Parathyroid adenoma (tissue), 2 donors: ENCODE measurements around the gene PDGFC.

ENCODE experiments used
- H2AFZ ChIP-seq: fragments of 300-600 bp; sonication (generic); one replicate; pipeline ENCODE4 v1.7.0; 2017; ENCODE audit warnings: antibody characterized with exemption, mild to moderate bottlenecking
- H3K27ac ChIP-seq: fragments of 300-600 bp; sonication (generic); one replicate; pipeline ENCODE4 v1.7.0; 2017
- H3K27me3 ChIP-seq: fragments of 300-600 bp; sonication (generic); one replicate; pipeline ENCODE4 v1.7.0; 2017; ENCODE audit warnings: low read length; ENCODE audit not compliant: control insufficient read depth, insufficient read depth
- H3K36me3 ChIP-seq: fragments of 300-600 bp; sonication (generic); one replicate; pipeline ENCODE4 v1.7.0; 2017; ENCODE audit warnings: low read length; ENCODE audit not compliant: control insufficient read depth, insufficient read depth
- H3K4me1 ChIP-seq: fragments of 300-600 bp; sonication (generic); one replicate; pipeline ENCODE4 v1.7.0; 2017; ENCODE audit warnings: control low read depth
- H3K4me2 ChIP-seq: fragments of 300-600 bp; sonication (generic); one replicate; pipeline ENCODE4 v1.7.0; 2017; ENCODE audit warnings: low read length
- H3K4me3 ChIP-seq: fragments of 300-600 bp; sonication (generic); one replicate; pipeline ENCODE4 v1.7.0; 2017; ENCODE audit warnings: low read depth, low read length
- H3K79me2 ChIP-seq: fragments of 300-600 bp; sonication (generic); one replicate; pipeline ENCODE4 v1.7.0; 2017; ENCODE audit warnings: control low read depth
- H3K9ac ChIP-seq: fragments of 300-600 bp; sonication (generic); one replicate; pipeline ENCODE4 v1.7.0; 2017; ENCODE audit warnings: mild to moderate bottlenecking
- H3K9me3 ChIP-seq: fragments of 300-600 bp; sonication (generic); one replicate; pipeline ENCODE4 v1.7.0; 2017; ENCODE audit warnings: low read length; ENCODE audit not compliant: control insufficient read depth
- CTCF ChIP-seq: fragments of 300-600 bp; sonication (generic); IDR thresholded peaks from one replicate; pipeline ENCODE4 v1.7.0; 2017; ENCODE audit warnings: antibody characterized with exemption, mild to moderate bottlenecking
- donor health status: primary hyperparathyroidism.

Gene PDGFC

GRCh38 chr4:156829201-156829873 lies 142.3 kb downstream of the PDGFC start:
- no peaks in the 10 kb centered on the region for H3K9me3 ChIP-seq
- H3K79me2 ChIP-seq = peaks cover 6% of the 10 kb centered on the region
- peaks cover 5% of the 10 kb centered on the region for H3K4me1 ChIP-seq
- H3K27me3 ChIP-seq = no peaks in the 10 kb centered on the region
- H3K4me2 ChIP-seq = no peak overlapping the region
- H3K4me3 ChIP-seq = no peak overlapping the region
- H3K9ac ChIP-seq = no peak overlapping the region
- H3K36me3 ChIP-seq = no peaks in the 10 kb centered on the region
- no peak for TF ChIP-seq CTCF
- H3K27ac ChIP-seq = peak overlapping the region; percentile 11
- no peak overlapping the region for H2AFZ ChIP-seq

DNA sequence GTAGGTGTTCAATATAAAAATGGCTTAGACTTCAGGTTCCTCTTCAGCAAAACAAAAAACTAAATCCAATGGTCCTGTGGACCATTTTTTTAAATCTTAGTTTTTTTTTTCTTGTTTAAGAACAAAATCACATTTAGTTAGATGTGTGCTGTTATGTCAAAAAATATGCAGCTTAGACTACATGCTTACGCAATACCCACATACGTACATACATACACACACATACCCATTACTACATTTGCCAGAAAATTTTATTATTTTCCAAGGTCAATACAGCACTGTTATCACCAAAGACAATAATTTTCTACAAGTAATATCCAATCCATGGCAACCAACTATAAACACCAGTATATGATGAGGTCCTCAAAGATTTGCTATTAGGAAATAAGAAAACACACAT lies 144.1 kb downstream of the PDGFC start:
- H3K9ac ChIP-seq = no peak overlapping the region
- H3K9me3 ChIP-seq = no peaks in the 10 kb centered on the region
- H3K79me2 ChIP-seq = peaks cover 5% of the 10 kb centered on the region
- H3K4me3 ChIP-seq = no peak overlapping the region
- H3K27ac ChIP-seq = no peak overlapping the region
- TF ChIP-seq CTCF = no peak
- H3K4me2 ChIP-seq = no peak overlapping the region
- peaks cover 5% of the 10 kb centered on the region for H3K4me1 ChIP-seq
- no peak overlapping the region for H2AFZ ChIP-seq
- H3K36me3 ChIP-seq = no peaks in the 10 kb centered on the region
- H3K27me3 ChIP-seq = no peaks in the 10 kb centered on the region

GRCh38 chr4:156825074-156825473 lies 146.5 kb downstream of the PDGFC start:
- H3K4me1 ChIP-seq = peaks cover 5% of the 10 kb centered on the region
- H3K27ac ChIP-seq = no peak overlapping the region
- no peaks in the 10 kb centered on the region for H3K36me3 ChIP-seq
- H2AFZ ChIP-seq = no peak overlapping the region
- no peaks in the 10 kb centered on the region for H3K9me3 ChIP-seq
- no peak for TF ChIP-seq CTCF
- no peak overlapping the region for H3K4me2 ChIP-seq
- no peak overlapping the region for H3K9ac ChIP-seq
- no peaks in the 10 kb centered on the region for H3K27me3 ChIP-seq
- no peak overlapping the region for H3K4me3 ChIP-seq
- H3K79me2 ChIP-seq = no peaks in the 10 kb centered on the region

GRCh38 chr4:156824451-156825060 lies 147.0 kb downstream of the PDGFC start:
- no peak overlapping the region for H3K4me2 ChIP-seq
- TF ChIP-seq CTCF = no peak
- no peak overlapping the region for H3K9ac ChIP-seq
- H3K36me3 ChIP-seq = no peaks in the 10 kb centered on the region
- H3K27me3 ChIP-seq = no peaks in the 10 kb centered on the region
- H3K4me3 ChIP-seq = no peak overlapping the region
- H3K27ac ChIP-seq = no peak overlapping the region
- H3K4me1 ChIP-seq = peaks cover 5% of the 10 kb centered on the region
- H2AFZ ChIP-seq = no peak overlapping the region
- H3K9me3 ChIP-seq = no peaks in the 10 kb centered on the region
- no peaks in the 10 kb centered on the region for H3K79me2 ChIP-seq

DNA sequence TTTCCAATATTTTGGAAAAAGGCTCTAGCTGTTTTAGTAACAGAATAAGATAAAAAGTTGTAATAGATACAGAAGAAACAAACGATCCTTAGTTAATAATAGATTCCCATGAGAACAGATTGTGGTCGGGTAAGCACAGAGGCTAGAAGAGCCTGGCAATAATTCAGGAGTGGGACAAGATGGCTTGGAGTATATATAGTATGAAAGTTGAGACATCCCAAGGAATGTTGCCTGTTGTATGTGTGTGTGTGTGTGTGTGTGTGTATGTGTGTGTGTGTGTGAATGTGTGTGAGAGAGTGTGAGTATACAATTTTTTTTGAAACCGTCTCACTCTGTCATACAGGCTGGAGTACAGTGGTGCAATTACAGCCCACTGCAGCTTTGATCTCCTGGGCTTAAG lies 150.7 kb downstream of the PDGFC start:
- H2AFZ ChIP-seq = no peak overlapping the region
- H3K27me3 ChIP-seq = no peaks in the 10 kb centered on the region
- no peak overlapping the region for H3K4me3 ChIP-seq
- H3K79me2 ChIP-seq = no peaks in the 10 kb centered on the region
- peaks cover 2% of the 10 kb centered on the region for H3K4me1 ChIP-seq
- H3K27ac ChIP-seq = no peak overlapping the region
- H3K36me3 ChIP-seq = no peaks in the 10 kb centered on the region
- H3K4me2 ChIP-seq = no peak overlapping the region
- H3K9ac ChIP-seq = no peak overlapping the region
- no peaks in the 10 kb centered on the region for H3K9me3 ChIP-seq
- TF ChIP-seq CTCF = no peak
